Activated CD8-positive, alpha-beta memory T cell treated with anti-CD3 and anti-CD28 coated beads, Interleukin-2, amount 50 U/mL, for 48 hours (primary cell): ENCODE data around the gene PFDN5.
A peak's percentile ranks its signal among the peaks of the same experiment; 100 is the strongest.
"Not testable (repeated sequence)": the region's sequence is repeated elsewhere in the genome, so short reads cannot be mapped to it uniquely, and the experiment has no call there.

Experiments
- DNase-seq: peaks from one replicate; pipeline ENCODE4 v3.0.0-alpha.2; 2020

The PFDN5 gene

GRCh38 chr12:53328043-53328435, 32.7 kb downstream of the PFDN5 start:
- DNase-seq: no peak

- DNase-seq: no peak
These were observed 35.3 kb downstream of the PFDN5 start for GRCh38 chr12:53330671-53331070.

- DNase-seq: not testable (repeated sequence)
These were observed 37.0 kb downstream of the PFDN5 start for GRCh38 chr12:53332339-53332738.

- DNase-seq: no peak
These were observed 37.4 kb downstream of the PFDN5 start for GRCh38 chr12:53332744-53333143.

- DNase-seq: no peak
These were observed 37.9 kb downstream of the PFDN5 start for GRCh38 chr12:53333289-53333688.

GRCh38 chr12:53333845-53334244, 38.5 kb downstream of the PFDN5 start:
- no peak for DNase-seq

GRCh38 chr12:53334822-53335221, 39.5 kb downstream of the PFDN5 start:
- no peak for DNase-seq

- no peak for DNase-seq
These were observed 40.9 kb downstream of the PFDN5 start, which contains the start of gene SP7 for GRCh38 chr12:53336181-53336681. TSS of gene SP7 (minus strand) at chr12:53336354. CDS start at chr12:53335646, 708 bp downstream.

- DNase-seq: no peak
These were observed 42.7 kb downstream of the PFDN5 start for GRCh38 chr12:53338017-53338416.

- DNase-seq: no peak
These were observed 43.6 kb downstream of the PFDN5 start for GRCh38 chr12:53338916-53339315.

GRCh38 chr12:53340398-53340797, 45.1 kb downstream of the PFDN5 start:
- no peak for DNase-seq

- DNase-seq: no peak
These were observed 48.1 kb downstream of the PFDN5 start for GRCh38 chr12:53343449-53343848.

- no peak for DNase-seq
These were observed 48.6 kb downstream of the PFDN5 start for GRCh38 chr12:53343969-53344368.

- no peak for DNase-seq
These were observed 49.1 kb downstream of the PFDN5 start for GRCh38 chr12:53344487-53344823.

GRCh38 chr12:53344824-53345485, 49.6 kb downstream of the PFDN5 start:
- DNase-seq: peak; percentile 83

- no peak for DNase-seq
These were observed 50.3 kb downstream of the PFDN5 start for GRCh38 chr12:53345486-53346188.

- DNase-seq: no peak
These were observed 51.1 kb downstream of the PFDN5 start for GRCh38 chr12:53346491-53346890.

- DNase-seq: no peak
These were observed 52.6 kb downstream of the PFDN5 start for GRCh38 chr12:53347905-53348304.
